OCI-LY7 (cell line): ENCODE data around the gene FABP6.

Experiments
- CTCF ChIP-seq: fragments of 200-600 bp; sonication (generic); conservative IDR thresholded peaks from 2 replicates; pipeline ENCODE4 v1.5.1; 2014; ENCODE audit warnings: mild to moderate bottlenecking, antibody characterized with exemption, low read length, moderate library complexity, mixed read lengths
- EZH2phosphoT487 ChIP-seq: fragments of 200-600 bp; sonication (generic); IDR thresholded peaks from 2 replicates; pipeline ENCODE4 v1.6.1; 2018; ENCODE audit warnings: low read depth, borderline replicate concordance, mild to moderate bottlenecking, mixed run types, antibody characterized with exemption, low read length, moderate library complexity, mixed read lengths

GRCh38 chr5:160211352-160211751 lies 18.0 kb upstream of the FABP6 start:
- TF ChIP-seq CTCF (no peak), EZH2phosphoT487 (no peak)
